ENCODE measurements around the gene ARL2. TPM values are rescaled to one million over a fixed set of nuclear protein-coding genes. Genes with fewer than 3 reads are reported as not detected.

The ARL2 gene
- polyA plus RNA-seq, 1 donor (not counting 4 experiments of a cell fraction or from before 2014, with no cell fraction given) = 77.8 TPM

DNA sequence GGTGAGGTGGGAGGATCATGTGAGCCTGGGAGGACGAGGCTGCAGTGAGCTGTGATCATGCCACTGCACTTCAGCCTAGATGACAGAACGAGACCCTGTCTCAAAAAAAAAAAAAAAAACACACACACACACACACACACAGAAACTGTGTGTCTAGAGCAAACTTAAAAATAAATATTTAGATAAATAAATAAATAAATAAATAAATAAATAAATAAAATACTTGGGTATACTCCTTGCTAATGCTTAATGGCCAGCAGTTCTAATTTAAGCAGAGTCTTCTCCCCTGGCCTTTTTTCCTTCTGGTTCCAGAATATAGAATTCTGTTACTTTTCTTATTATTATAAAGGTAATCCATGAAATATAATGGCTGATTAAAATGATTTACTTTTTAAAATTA, 5.1 kb upstream of the ARL2 start:
- no peak for TF ChIP-seq CTCF (optimal IDR thresholded peaks at IDR 0.05 in 1 of 3, IDR thresholded peaks at IDR 0.05 in 1 of 3, conservative IDR thresholded peaks at IDR 0.05 in 1 of 3; ENCODE audit: extremely low read depth in 1 of 3, insufficient read depth in 2 of 3, low read length in 3 of 3)
- TF ChIP-seq EZH2 (IDR thresholded peaks at IDR 0.05; ENCODE audit: low read length) = no peak
- Histone ChIP-seq H3K9me3 (ENCODE audit: control insufficient read depth, low read depth, low read length) (no peaks in the 10 kb centered on the region), H2AFZ (ENCODE audit: control insufficient read depth, low read length) (no peak overlapping the region), H3K4me1 (ENCODE audit: control insufficient read depth, extremely low read depth, insufficient read depth, low read length) (peaks cover 25% of the 10 kb centered on the region), H3K27ac (ENCODE audit: control insufficient read depth, insufficient read depth, low read length) (no peak overlapping the region), H3K36me3 (ENCODE audit: control insufficient read depth in 2 of 2, extremely low read depth in 1 of 2, insufficient read depth in 2 of 2, low read length in 2 of 2) (no peaks in the 10 kb centered on the region), H3K4me2 (ENCODE audit: control insufficient read depth, extremely low read depth, insufficient read depth, low read depth, low read length) (no peak overlapping the region), H3K9me1 (ENCODE audit: control insufficient read depth, extremely low read depth, insufficient read depth, low read length) (no peaks in the 10 kb centered on the region), H3K4me3 (ENCODE audit: control insufficient read depth in 2 of 3, extremely low read depth in 1 of 3, insufficient read depth in 2 of 3, low read depth in 1 of 3, low read length in 3 of 3) (no peak overlapping the region), H3K27me3 (ENCODE audit: control insufficient read depth, extremely low read depth, insufficient read depth, low read length) (no peaks in the 10 kb centered on the region), H4K20me1 (ENCODE audit: control insufficient read depth, extremely low read depth, insufficient read depth, low read length) (no peaks in the 10 kb centered on the region), H3K79me2 (ENCODE audit: control insufficient read depth, insufficient read depth, low read length) (no peaks in the 10 kb centered on the region), H3K9ac (ENCODE audit: control insufficient read depth, extremely low read depth, insufficient read depth, low read length) (no peak overlapping the region)
- dilution Hi-C loops (cut with MboI; ENCODE audit: extremely low pct_ligation_motif_present, low sequenced_read_pairs) = no loop called here
- no peak for DNase-seq (ENCODE audit: low read depth, low spot score)
- no peak for FAIRE-seq

DNA sequence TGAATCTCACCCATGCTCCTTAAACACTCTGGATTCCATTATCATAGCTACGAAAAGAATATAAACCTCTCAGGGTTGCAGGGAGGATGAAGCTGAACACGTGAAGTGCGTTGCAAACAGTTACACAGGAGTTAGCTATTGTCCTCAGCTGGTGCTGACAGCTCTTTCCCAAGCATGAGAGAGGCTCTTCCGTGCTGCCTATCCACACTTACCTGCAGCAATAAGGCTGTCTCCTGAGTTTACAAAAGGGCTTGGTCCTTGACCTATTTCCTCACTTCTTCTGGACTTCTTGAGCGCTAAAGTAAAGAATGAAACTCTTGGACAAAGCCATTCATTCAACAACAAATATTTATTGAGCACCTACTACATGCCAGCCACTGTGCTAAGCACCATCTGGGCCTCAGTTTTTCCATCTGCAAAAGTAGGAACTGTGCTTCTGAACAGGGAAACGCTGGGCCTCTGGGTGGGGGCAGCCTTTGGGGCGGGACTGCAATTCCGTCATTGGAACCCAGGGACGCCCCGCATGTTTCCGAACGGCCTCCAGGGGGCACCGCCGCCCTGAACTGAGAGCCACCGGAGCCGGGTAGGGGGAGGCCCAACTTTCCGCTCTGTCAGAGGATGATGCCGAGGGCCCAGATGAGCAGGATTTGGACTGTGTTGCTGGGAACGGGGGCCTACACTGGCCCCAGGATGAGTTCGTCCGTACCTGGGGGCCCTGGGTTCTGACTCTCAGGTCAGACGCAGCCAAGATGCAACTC, 651 bp upstream of the ARL2 start:
- H3K9me3 ChIP-seq (ENCODE audit: control insufficient read depth, low read depth, low read length) = no peaks in the 10 kb centered on the region
- dilution Hi-C loops (cut with MboI; ENCODE audit: extremely low pct_ligation_motif_present, low sequenced_read_pairs) = no loop called here
- peak overlapping the region; percentile 87 for H3K9ac ChIP-seq (ENCODE audit: control insufficient read depth, extremely low read depth, insufficient read depth, low read length)
- H3K9me1 ChIP-seq (ENCODE audit: control insufficient read depth, extremely low read depth, insufficient read depth, low read length) = no peaks in the 10 kb centered on the region
- H3K27me3 ChIP-seq (ENCODE audit: control insufficient read depth, extremely low read depth, insufficient read depth, low read length) = no peaks in the 10 kb centered on the region
- H3K79me2 ChIP-seq (ENCODE audit: control insufficient read depth, insufficient read depth, low read length) = peaks cover 8% of the 10 kb centered on the region
- H3K27ac ChIP-seq (ENCODE audit: control insufficient read depth, insufficient read depth, low read length) = peak overlapping the region; percentile 86
- peaks cover 4 to 10% of the 10 kb centered on the region in 2 experiments for H3K36me3 ChIP-seq (ENCODE audit: control insufficient read depth in 2 of 2, extremely low read depth in 1 of 2, insufficient read depth in 2 of 2, low read length in 2 of 2)
- H4K20me1 ChIP-seq (ENCODE audit: control insufficient read depth, extremely low read depth, insufficient read depth, low read length) = no peaks in the 10 kb centered on the region
- H3K4me2 ChIP-seq (ENCODE audit: control insufficient read depth, extremely low read depth, insufficient read depth, low read depth, low read length) = peak overlapping the region; percentile 85
- H2AFZ ChIP-seq (ENCODE audit: control insufficient read depth, low read length) = peak overlapping the region; percentile 89
- no peak for FAIRE-seq
- DNase-seq (ENCODE audit: low read depth, low spot score) = peak; percentile 40
- TF ChIP-seq CTCF (optimal IDR thresholded peaks at IDR 0.05 in 1 of 3, IDR thresholded peaks at IDR 0.05 in 1 of 3, conservative IDR thresholded peaks at IDR 0.05 in 1 of 3; ENCODE audit: extremely low read depth in 1 of 3, insufficient read depth in 2 of 3, low read length in 3 of 3) (peak; percentile 65 to 88 (median 84)), EZH2 (IDR thresholded peaks at IDR 0.05; ENCODE audit: low read length) (no peak)
- peak overlapping the region; percentile 70 to 77 (median 75) for H3K4me3 ChIP-seq (ENCODE audit: control insufficient read depth in 2 of 3, extremely low read depth in 1 of 3, insufficient read depth in 2 of 3, low read depth in 1 of 3, low read length in 3 of 3)
- H3K4me1 ChIP-seq (ENCODE audit: control insufficient read depth, extremely low read depth, insufficient read depth, low read length) = peaks cover 8% of the 10 kb centered on the region
